Activated T-cell treated with anti-CD3 and anti-CD28 coated beads, Interleukin-2, amount 50 U/mL, for 4 hours (primary cell): Measurements from ENCODE around the gene ARGFX. TPM values are rescaled to one million over a fixed set of nuclear protein-coding genes. Genes with fewer than 3 reads are reported as not detected.
A peak's percentile ranks its signal among the peaks of the same experiment; 100 is the strongest.

ENCODE experiments used
- ATAC-seq, 2 donors: fragments of 200-7000 bp; cut with Tn5 transposase; one replicate each; pipeline ENCODE4 v1.10.0; 2021
- DNase-seq: peaks from one replicate; pipeline ENCODE4 v3.0.0-alpha.2; 2020
- H3K27me3 Mint-ChIP-seq: one replicate; pipeline ENCODE4 v1.8.0; 2021; ENCODE audit warnings: low read depth, mixed read lengths
- H3K36me3 Mint-ChIP-seq: one replicate; pipeline ENCODE4 v1.8.0; 2022; ENCODE audit warnings: mixed read lengths; ENCODE audit not compliant: insufficient read depth
- H3K4me1 Mint-ChIP-seq: one replicate; pipeline ENCODE4 v1.8.0; 2021; ENCODE audit warnings: low read depth, mixed read lengths
- H3K4me3 Mint-ChIP-seq: one replicate; pipeline ENCODE4 v1.8.0; 2021; ENCODE audit warnings: mild to moderate bottlenecking, moderate library complexity, mixed read lengths
- H3K9me3 Mint-ChIP-seq: one replicate; pipeline ENCODE4 v1.8.0; 2021; ENCODE audit warnings: mixed read lengths
- total RNA-seq, 3 donors: library from RNA; stranded (reverse); gene quantifications; one replicate each; pipeline ENCODE4 v1.2.1, GENCODE V29; 2021

ARGFX gene
- not detected for total RNA-seq

- no peak for ATAC-seq
- Mint-ChIP-seq H3K4me3 (no peak within 1 kb of the TSS), H3K27me3 (no peaks in the 10 kb centered on the region), H3K36me3 (no peaks in the 10 kb centered on the region), H3K4me1 (no peaks in the 10 kb centered on the region), H3K9me3 (no peaks in the 10 kb centered on the region)
- no peak for DNase-seq
These were observed at the start of gene ARGFX for GRCh38 chr3:121567649-121568048. ARGFX (plus strand) TSS chr3:121567949; CDS start chr3:121570714, 2,765 bp downstream.

DNA sequence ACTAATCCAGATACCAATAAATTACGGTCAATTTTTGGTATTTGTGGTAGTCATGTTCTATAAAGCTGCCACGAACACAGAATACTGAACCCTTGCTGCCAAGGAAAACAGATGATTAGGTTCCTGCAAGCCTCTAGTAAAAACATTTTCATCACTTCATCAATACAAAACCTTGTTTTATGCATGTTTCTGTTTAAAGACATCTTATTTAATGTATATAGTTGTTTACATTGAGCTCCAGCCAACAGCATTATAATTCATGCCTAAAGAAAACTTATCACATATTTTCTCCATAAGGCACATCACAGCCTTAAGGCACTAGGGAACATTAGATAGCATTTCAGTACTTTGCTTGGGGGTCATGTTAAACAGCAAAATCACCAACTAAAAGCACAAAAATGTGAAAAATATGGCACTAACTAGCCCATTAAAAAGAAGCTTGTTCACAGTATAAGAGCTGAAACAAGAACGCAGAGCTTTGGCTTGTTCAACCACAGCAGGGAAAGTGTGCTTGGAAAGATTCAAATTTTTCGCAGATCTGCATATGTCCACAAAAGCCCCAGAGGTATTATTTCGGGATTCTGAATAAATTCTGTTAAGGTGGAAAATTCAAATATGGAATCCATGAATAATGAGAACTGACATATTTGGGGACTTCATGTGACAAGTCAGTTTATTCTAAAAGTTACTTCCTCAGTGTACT lies 49.6 kb upstream of the ARGFX start:
- Mint-ChIP-seq H3K27me3 (no peaks in the 10 kb centered on the region), H3K36me3 (peaks cover 2% of the 10 kb centered on the region), H3K9me3 (peaks cover 19% of the 10 kb centered on the region), H3K4me3 (no peak overlapping the region), H3K4me1 (no peaks in the 10 kb centered on the region)
- ATAC-seq, result no peak
- DNase-seq, result no peak

DNA sequence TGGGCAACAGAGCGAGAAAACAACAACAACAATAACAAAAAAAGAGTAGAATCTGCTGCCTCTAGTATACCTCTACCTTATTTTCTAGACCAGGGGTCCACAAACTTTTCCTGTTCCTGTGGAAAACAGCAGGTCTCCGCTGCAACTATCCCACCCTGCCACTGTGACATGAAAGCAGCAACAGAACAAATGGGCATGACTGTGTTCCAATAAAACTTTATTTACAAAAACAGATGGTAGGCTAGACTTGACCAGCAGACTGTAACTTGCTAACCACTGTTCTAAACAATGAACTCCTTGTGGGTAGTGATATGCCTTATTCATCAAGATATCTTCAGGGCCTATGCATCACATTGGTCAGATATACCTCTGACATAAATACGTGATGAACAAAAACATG lies 47.2 kb upstream of the ARGFX start:
- Mint-ChIP-seq H3K36me3 (peaks cover 2% of the 10 kb centered on the region), H3K27me3 (no peaks in the 10 kb centered on the region), H3K4me1 (no peaks in the 10 kb centered on the region), H3K4me3 (no peak overlapping the region), H3K9me3 (peaks cover 12% of the 10 kb centered on the region)
- DNase-seq, result no peak
- no peak for ATAC-seq

- ATAC-seq (no peak), DNase-seq (no peak)
- H3K4me1 Mint-ChIP-seq, result no peaks in the 10 kb centered on the region
- no peak overlapping the region for H3K4me3 Mint-ChIP-seq
- no peaks in the 10 kb centered on the region for H3K36me3 Mint-ChIP-seq
- no peaks in the 10 kb centered on the region for H3K27me3 Mint-ChIP-seq
- no peaks in the 10 kb centered on the region for H3K9me3 Mint-ChIP-seq
These were observed 38.4 kb upstream of the ARGFX start for GRCh38 chr3:121529308-121529707.

GRCh38 chr3:121531269-121531668 lies 36.5 kb upstream of the ARGFX start:
- Mint-ChIP-seq H3K4me1 (no peaks in the 10 kb centered on the region), H3K9me3 (no peaks in the 10 kb centered on the region), H3K36me3 (no peaks in the 10 kb centered on the region), H3K4me3 (no peak overlapping the region), H3K27me3 (no peaks in the 10 kb centered on the region)
- no peak for ATAC-seq
- no peak for DNase-seq

- no peak for ATAC-seq
- H3K4me1 Mint-ChIP-seq, result peaks cover 6% of the 10 kb centered on the region
- H3K4me3 Mint-ChIP-seq, result no peak overlapping the region
- no peaks in the 10 kb centered on the region for H3K27me3 Mint-ChIP-seq
- peaks cover 2% of the 10 kb centered on the region for H3K36me3 Mint-ChIP-seq
- DNase-seq, result no peak
- H3K9me3 Mint-ChIP-seq, result no peaks in the 10 kb centered on the region
These were observed 24.8 kb upstream of the ARGFX start for GRCh38 chr3:121542924-121543323.

DNA sequence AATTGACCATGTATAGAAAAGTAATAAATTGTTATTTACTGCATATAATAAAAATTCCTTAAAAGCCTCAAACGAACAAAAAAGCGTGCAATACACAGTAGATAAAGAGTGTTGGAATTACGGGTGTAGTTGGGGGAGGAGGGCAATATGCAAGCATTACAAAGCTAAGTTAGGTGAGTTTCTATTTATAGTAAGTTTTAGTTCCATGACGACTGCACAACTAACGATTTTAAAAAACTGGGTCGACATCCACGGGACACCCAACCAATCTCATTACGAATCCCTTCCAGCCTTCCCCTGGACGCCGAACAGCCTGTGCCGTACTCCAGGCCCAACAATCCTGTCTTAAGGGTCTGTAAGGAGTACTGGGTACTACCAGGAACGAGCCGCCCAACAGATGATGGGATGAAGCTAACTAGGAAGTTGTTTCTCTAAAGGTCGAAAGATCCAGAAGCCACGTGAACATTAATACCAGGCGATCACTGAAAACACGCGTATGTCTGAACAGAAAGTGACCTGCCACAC lies 22.6 kb upstream of the ARGFX start:
- Mint-ChIP-seq H3K9me3 (no peaks in the 10 kb centered on the region), H3K27me3 (no peaks in the 10 kb centered on the region), H3K36me3 (no peaks in the 10 kb centered on the region), H3K4me1 (peaks cover 6% of the 10 kb centered on the region), H3K4me3 (peak overlapping the region; percentile 84)
- DNase-seq (no peak), ATAC-seq (peak; percentile 3 to 4)

DNA sequence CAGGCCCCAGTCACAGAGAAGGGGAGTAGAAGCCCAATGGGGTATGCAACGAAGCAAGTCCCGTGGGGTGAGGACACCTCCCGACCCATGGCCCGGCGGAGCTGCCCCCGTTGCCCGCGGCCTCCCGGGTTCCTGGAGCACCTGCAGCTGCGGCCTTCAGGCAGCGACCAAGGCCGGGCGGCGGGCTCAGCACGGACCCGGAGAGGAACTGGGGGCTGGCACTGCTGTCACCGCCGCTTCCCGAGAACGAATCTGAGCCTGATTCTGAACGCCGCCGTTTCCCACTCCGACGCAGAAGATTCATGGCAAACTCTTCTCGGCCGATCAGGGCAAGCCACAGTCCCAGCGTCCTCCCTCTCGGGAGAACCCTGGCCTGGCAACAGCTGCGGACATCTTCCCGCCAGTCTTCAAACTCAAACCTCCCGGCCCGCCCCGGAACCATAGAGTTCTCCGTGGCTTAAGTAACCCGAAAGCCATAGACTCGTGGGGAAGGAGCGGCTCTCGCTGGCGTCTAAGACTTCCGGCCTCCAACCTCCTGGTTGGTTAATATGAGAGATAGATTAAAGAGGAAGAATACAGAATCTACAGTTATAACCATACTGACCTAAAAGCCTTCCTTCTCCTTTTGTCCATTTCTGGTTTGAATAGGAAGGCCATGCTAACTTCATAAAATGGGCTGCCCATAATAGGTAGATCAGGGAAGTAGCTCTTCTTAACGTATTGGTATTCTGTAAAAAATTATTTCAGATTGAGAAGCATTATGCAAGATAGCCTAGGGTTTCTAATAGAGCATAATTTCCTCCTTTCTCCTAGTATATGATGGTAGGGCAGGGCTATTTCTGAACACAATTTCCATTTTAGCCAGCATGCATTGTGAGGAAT lies 21.9 kb upstream of the ARGFX start, which contains the start of gene POLQ:
POLQ (minus strand) TSS at position 415 of the 882 bp plus-strand sequence; CDS start at position 304, 111 bp downstream.
- H3K9me3 Mint-ChIP-seq, result no peaks in the 10 kb centered on the region
- H3K27me3 Mint-ChIP-seq, result no peaks in the 10 kb centered on the region
- peak; percentile 79 for DNase-seq
- H3K4me1 Mint-ChIP-seq, result peaks cover 6% of the 10 kb centered on the region
- peak; percentile 99 to 100 for ATAC-seq
- H3K4me3 Mint-ChIP-seq, result peak within 1 kb of the TSS; percentile 84
- no peaks in the 10 kb centered on the region for H3K36me3 Mint-ChIP-seq

DNA sequence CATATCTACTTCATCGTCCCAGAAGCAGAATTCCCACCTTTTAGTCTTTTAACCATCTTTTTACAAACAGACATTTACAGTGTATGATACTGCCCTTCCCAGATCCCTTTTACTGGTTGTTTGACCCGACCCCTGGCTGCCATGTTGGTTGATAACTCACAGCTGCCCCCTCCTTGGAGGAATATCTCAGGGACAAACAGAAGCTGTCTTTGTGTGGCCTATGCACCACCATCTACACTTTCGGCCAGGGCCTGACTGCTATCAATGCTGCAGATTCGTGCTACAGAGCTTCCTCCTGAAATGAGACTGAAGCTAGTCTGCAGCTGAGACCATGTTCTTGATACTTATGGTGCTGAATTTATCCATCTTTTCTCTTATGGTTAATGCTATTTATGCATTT lies 15.4 kb upstream of the ARGFX start:
- peaks cover 2% of the 10 kb centered on the region for H3K27me3 Mint-ChIP-seq

GRCh38 chr3:121552797-121553196 lies 15.0 kb upstream of the ARGFX start:
- H3K4me1 Mint-ChIP-seq, result no peaks in the 10 kb centered on the region
- no peak for ATAC-seq
- no peak for DNase-seq
- peaks cover 2% of the 10 kb centered on the region for H3K27me3 Mint-ChIP-seq
- no peaks in the 10 kb centered on the region for H3K36me3 Mint-ChIP-seq
- no peak overlapping the region for H3K4me3 Mint-ChIP-seq
- H3K9me3 Mint-ChIP-seq, result no peaks in the 10 kb centered on the region

More for the DNA sequence above, 15.4 kb upstream of the ARGFX start:
- Mint-ChIP-seq H3K4me3 (no peak overlapping the region), H3K4me1 (no peaks in the 10 kb centered on the region), H3K36me3 (no peaks in the 10 kb centered on the region), H3K9me3 (no peaks in the 10 kb centered on the region)
- ATAC-seq (no peak), DNase-seq (no peak)

- peaks cover 10% of the 10 kb centered on the region for H3K27me3 Mint-ChIP-seq
- no peaks in the 10 kb centered on the region for H3K9me3 Mint-ChIP-seq
- no peak overlapping the region for H3K4me3 Mint-ChIP-seq
- ATAC-seq (no peak), DNase-seq (no peak)
- H3K4me1 Mint-ChIP-seq, result no peaks in the 10 kb centered on the region
- H3K36me3 Mint-ChIP-seq, result no peaks in the 10 kb centered on the region
These were observed 10.3 kb upstream of the ARGFX start for GRCh38 chr3:121557426-121557934.

- Mint-ChIP-seq H3K27me3 (peaks cover 10% of the 10 kb centered on the region), H3K36me3 (no peaks in the 10 kb centered on the region), H3K4me1 (no peaks in the 10 kb centered on the region), H3K9me3 (no peaks in the 10 kb centered on the region), H3K4me3 (no peak overlapping the region)
- DNase-seq, result no peak
- ATAC-seq, result no peak
These were observed 5.6 kb upstream of the ARGFX start for GRCh38 chr3:121562148-121562547.

DNA sequence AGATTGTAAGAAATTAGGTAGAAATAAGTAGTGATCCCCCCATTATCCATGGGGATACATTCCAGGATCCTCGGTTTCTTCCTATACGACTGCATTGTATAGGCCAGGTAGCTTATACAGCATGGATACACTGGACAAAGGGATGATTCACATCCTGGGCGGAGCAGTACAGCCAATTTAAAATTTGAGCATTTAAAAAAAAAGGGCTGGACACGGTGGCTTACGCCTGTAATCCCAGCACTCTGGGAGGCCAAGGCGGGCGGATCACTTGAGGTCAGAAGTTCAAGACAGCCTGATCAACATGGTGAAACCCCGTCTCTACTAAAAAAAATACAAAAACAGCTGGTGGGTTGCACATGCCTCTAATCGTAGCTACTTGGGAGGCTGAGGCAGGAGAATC lies 976 bp upstream of the ARGFX start:
- H3K9me3 Mint-ChIP-seq, result no peaks in the 10 kb centered on the region
- H3K4me3 Mint-ChIP-seq, result no peak overlapping the region
- DNase-seq (no peak), ATAC-seq (no peak)
- H3K4me1 Mint-ChIP-seq, result no peaks in the 10 kb centered on the region
- H3K27me3 Mint-ChIP-seq, result no peaks in the 10 kb centered on the region
- H3K36me3 Mint-ChIP-seq, result no peaks in the 10 kb centered on the region

DNA sequence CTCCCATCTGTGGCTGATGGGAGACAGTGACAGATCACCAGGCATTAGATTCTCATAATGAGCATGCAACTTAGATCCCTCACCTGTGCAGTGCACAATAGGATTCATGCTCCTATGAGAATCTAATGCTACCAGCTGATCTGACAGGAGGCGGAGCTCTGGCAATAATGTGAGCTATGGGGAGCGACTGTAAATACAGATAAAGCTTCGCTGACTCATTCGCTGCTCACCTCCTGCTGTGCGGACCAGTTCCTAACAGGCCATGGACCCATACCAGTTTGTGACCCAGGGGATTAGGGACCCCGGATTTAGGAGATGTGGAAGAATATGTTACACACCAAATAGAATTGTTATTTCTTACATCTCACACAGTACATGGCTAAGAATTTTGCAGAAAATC lies 6.7 kb downstream of the ARGFX start:
- H3K36me3 Mint-ChIP-seq, result no peaks in the 10 kb centered on the region
- H3K4me3 Mint-ChIP-seq, result no peak overlapping the region
- no peak for DNase-seq
- no peaks in the 10 kb centered on the region for H3K4me1 Mint-ChIP-seq
- no peaks in the 10 kb centered on the region for H3K9me3 Mint-ChIP-seq
- ATAC-seq, result no peak
- H3K27me3 Mint-ChIP-seq, result peaks cover 1% of the 10 kb centered on the region
